H1 (cell line): ENCODE results near the gene CTNND2. TPM values are rescaled to one million over a fixed set of nuclear protein-coding genes. Genes with fewer than 3 reads are reported as not detected.

Experiments
- BCL11A ChIP-seq, 2 experiments: IDR thresholded peaks; one replicate each; pipeline ENCODE4 v1.6.1; 2011; ENCODE audit warnings: low read depth in 2 of 2, low read length in 2 of 2, mild to moderate bottlenecking in 2 of 2
- KDM4A ChIP-seq: IDR thresholded peaks from one replicate; pipeline ENCODE4 v1.7.1; 2012; ENCODE audit warnings: low read depth, mild to moderate bottlenecking, moderate library complexity, low read length, inconsistent platforms; ENCODE audit not compliant: severe bottlenecking
- POLR2AphosphoS5 ChIP-seq: IDR thresholded peaks from 2 replicates; pipeline ENCODE4 v1.6.1; 2011; ENCODE audit warnings: low read depth, low read length
- TEAD4 ChIP-seq: IDR thresholded peaks from 2 replicates; pipeline ENCODE4 v1.6.1; 2012; ENCODE audit warnings: low read depth, low read length, inconsistent platforms, mixed read lengths
- polyA plus RNA-seq, 7 experiments: library from polyadenylated mRNA; depleted of rRNA in 3 of 7; stranded (reverse) in 5 of 7; unstranded in 2 of 7; fragments of >200 nt in 5 of 7; fragments of 200-250 nt in 2 of 7; gene quantifications; 1 replicate in 5 of 7; 2 replicates in 1 of 7; 4 replicates in 1 of 7; pipeline versions ENCODE4 v1.2.1 to v1.2.3, GENCODE V29; 2011 to 2013; ENCODE audit warnings: missing spikeins in 2 of 7, mixed read lengths in 2 of 7
- total RNA-seq: library from RNA; stranded (reverse); fragmentation: NEBNext Ultra II Directional; extraction: Animal tissue kit (Norgen Biotek cat#: 25700); gene quantifications from 2 replicates; pipeline ENCODE4 v1.2.1, GENCODE V29; 2021
- TF ChIP-seq, protein P1 (sequence below): fragments of 300-600 bp; sonication (generic); IDR thresholded peaks from 2 replicates; pipeline ENCODE4 v1.7.1; 2012; ENCODE audit warnings: low read length, moderate library complexity, mild to moderate bottlenecking, inconsistent platforms; ENCODE audit not compliant: insufficient replicate concordance

CTNND2 gene
- total and polyA plus RNA-seq, 2 of the 8 experiments (the other 6 are each of a cell fraction or from before 2014, with no cell fraction given) = 7.4 to 14.2 TPM

DNA sequence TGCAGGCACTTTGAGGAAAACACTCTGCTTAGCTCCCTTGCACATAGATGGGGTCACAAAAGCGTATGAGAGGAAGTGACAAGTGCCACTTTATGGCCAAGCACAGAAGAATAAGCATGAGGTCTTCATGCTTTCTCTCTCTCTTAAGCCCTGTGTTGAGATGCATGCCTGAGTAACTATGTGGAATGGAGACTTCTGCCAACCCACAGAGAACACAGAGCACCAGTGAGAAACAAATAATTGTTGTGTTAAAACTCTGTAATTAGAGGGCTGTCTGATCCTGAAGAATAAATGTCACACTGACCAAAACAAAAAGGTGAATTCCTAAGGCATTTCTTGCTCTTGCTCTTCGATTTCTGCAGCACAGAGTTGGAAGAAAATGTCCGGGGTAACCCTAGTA is 488.5 kb downstream of the CTNND2 start (continued):
- no peak for TF ChIP-seq TEAD4
- no peak for TF ChIP-seq POLR2AphosphoS5
- TF ChIP-seq BCL11A (IDR thresholded peaks at IDR 0.05; ENCODE audit: low read depth in 2 of 2, low read length in 2 of 2) = no peak
- TF ChIP-seq KDM4A = no peak
- TF ChIP-seq, protein P1, sequence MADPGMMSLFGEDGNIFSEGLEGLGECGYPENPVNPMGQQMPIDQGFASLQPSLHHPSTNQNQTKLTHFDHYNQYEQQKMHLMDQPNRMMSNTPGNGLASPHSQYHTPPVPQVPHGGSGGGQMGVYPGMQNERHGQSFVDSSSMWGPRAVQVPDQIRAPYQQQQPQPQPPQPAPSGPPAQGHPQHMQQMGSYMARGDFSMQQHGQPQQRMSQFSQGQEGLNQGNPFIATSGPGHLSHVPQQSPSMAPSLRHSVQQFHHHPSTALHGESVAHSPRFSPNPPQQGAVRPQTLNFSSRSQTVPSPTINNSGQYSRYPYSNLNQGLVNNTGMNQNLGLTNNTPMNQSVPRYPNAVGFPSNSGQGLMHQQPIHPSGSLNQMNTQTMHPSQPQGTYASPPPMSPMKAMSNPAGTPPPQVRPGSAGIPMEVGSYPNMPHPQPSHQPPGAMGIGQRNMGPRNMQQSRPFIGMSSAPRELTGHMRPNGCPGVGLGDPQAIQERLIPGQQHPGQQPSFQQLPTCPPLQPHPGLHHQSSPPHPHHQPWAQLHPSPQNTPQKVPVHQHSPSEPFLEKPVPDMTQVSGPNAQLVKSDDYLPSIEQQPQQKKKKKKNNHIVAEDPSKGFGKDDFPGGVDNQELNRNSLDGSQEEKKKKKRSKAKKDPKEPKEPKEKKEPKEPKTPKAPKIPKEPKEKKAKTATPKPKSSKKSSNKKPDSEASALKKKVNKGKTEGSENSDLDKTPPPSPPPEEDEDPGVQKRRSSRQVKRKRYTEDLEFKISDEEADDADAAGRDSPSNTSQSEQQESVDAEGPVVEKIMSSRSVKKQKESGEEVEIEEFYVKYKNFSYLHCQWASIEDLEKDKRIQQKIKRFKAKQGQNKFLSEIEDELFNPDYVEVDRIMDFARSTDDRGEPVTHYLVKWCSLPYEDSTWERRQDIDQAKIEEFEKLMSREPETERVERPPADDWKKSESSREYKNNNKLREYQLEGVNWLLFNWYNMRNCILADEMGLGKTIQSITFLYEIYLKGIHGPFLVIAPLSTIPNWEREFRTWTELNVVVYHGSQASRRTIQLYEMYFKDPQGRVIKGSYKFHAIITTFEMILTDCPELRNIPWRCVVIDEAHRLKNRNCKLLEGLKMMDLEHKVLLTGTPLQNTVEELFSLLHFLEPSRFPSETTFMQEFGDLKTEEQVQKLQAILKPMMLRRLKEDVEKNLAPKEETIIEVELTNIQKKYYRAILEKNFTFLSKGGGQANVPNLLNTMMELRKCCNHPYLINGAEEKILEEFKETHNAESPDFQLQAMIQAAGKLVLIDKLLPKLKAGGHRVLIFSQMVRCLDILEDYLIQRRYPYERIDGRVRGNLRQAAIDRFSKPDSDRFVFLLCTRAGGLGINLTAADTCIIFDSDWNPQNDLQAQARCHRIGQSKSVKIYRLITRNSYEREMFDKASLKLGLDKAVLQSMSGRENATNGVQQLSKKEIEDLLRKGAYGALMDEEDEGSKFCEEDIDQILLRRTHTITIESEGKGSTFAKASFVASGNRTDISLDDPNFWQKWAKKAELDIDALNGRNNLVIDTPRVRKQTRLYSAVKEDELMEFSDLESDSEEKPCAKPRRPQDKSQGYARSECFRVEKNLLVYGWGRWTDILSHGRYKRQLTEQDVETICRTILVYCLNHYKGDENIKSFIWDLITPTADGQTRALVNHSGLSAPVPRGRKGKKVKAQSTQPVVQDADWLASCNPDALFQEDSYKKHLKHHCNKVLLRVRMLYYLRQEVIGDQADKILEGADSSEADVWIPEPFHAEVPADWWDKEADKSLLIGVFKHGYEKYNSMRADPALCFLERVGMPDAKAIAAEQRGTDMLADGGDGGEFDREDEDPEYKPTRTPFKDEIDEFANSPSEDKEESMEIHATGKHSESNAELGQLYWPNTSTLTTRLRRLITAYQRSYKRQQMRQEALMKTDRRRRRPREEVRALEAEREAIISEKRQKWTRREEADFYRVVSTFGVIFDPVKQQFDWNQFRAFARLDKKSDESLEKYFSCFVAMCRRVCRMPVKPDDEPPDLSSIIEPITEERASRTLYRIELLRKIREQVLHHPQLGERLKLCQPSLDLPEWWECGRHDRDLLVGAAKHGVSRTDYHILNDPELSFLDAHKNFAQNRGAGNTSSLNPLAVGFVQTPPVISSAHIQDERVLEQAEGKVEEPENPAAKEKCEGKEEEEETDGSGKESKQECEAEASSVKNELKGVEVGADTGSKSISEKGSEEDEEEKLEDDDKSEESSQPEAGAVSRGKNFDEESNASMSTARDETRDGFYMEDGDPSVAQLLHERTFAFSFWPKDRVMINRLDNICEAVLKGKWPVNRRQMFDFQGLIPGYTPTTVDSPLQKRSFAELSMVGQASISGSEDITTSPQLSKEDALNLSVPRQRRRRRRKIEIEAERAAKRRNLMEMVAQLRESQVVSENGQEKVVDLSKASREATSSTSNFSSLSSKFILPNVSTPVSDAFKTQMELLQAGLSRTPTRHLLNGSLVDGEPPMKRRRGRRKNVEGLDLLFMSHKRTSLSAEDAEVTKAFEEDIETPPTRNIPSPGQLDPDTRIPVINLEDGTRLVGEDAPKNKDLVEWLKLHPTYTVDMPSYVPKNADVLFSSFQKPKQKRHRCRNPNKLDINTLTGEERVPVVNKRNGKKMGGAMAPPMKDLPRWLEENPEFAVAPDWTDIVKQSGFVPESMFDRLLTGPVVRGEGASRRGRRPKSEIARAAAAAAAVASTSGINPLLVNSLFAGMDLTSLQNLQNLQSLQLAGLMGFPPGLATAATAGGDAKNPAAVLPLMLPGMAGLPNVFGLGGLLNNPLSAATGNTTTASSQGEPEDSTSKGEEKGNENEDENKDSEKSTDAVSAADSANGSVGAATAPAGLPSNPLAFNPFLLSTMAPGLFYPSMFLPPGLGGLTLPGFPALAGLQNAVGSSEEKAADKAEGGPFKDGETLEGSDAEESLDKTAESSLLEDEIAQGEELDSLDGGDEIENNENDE = no peak
